Hepatocyte (in vitro differentiated cells): ENCODE measurements around the gene DHDH. TPM values are rescaled to one million over a fixed set of nuclear protein-coding genes. Genes with fewer than 3 reads are reported as not detected.

ENCODE experiments used
- DNase-seq: peaks from one replicate; pipeline ENCODE4 v3.0.0-alpha.2; 2016; ENCODE audit warnings: low spot score
- H2AFZ ChIP-seq: fragments of 200-600 bp; sonication (generic); 2 replicates; pipeline ENCODE4 v1.6.0; 2016; ENCODE audit warnings: antibody characterized with exemption, mild to moderate bottlenecking
- H3K27ac ChIP-seq: fragments of 200-600 bp; sonication (generic); 2 replicates; pipeline ENCODE4 v1.5.1; 2016; ENCODE audit warnings: mild to moderate bottlenecking
- H3K27me3 ChIP-seq: fragments of 200-600 bp; sonication (generic); 2 replicates; pipeline ENCODE4 v1.6.1; 2016
- H3K36me3 ChIP-seq: fragments of 200-600 bp; sonication (generic); replicated peaks from 2 replicates; pipeline ENCODE4 v1.5.1; 2016; ENCODE audit warnings: low read depth; ENCODE audit not compliant: insufficient read depth
- H3K4me1 ChIP-seq: fragments of 200-600 bp; sonication (generic); 2 replicates; pipeline ENCODE4 v1.5.1; 2016; ENCODE audit warnings: mild to moderate bottlenecking, moderate library complexity; ENCODE audit not compliant: insufficient read depth
- H3K4me2 ChIP-seq: fragments of 200-600 bp; sonication (generic); 2 replicates; pipeline ENCODE4 v1.6.0; 2016
- H3K4me3 ChIP-seq: fragments of 200-600 bp; sonication (generic); 2 replicates; pipeline ENCODE4 v1.5.1; 2016; ENCODE audit warnings: mild to moderate bottlenecking
- H3K79me2 ChIP-seq: fragments of 200-600 bp; sonication (generic); 2 replicates; pipeline ENCODE4 v1.6.0; 2017; ENCODE audit warnings: mild to moderate bottlenecking
- H3K9me2 ChIP-seq: fragments of 200-600 bp; sonication (generic); replicated peaks from 2 replicates; pipeline ENCODE4 v1.6.0; 2017; ENCODE audit warnings: mild to moderate bottlenecking; ENCODE audit not compliant: insufficient read depth
- H3K9me3 ChIP-seq: fragments of 200-600 bp; sonication (generic); 2 replicates; pipeline ENCODE4 v1.5.1; 2016; ENCODE audit warnings: low read depth, mild to moderate bottlenecking
- H4K20me1 ChIP-seq: fragments of 200-600 bp; sonication (generic); 2 replicates; pipeline ENCODE4 v1.6.0; 2016; ENCODE audit warnings: mild to moderate bottlenecking; ENCODE audit not compliant: insufficient read depth, poor library complexity, severe bottlenecking
- EZH2 ChIP-seq: fragments of 200-600 bp; sonication (generic); IDR thresholded peaks from 2 replicates; pipeline ENCODE4 v1.6.1; 2016; ENCODE audit warnings: antibody characterized with exemption, mild to moderate bottlenecking, borderline replicate concordance
- EZH2phosphoT487 ChIP-seq: fragments of 200-600 bp; sonication (generic); IDR thresholded peaks from one replicate; pipeline ENCODE4 v1.6.1; 2018; ENCODE audit warnings: antibody characterized with exemption, mild to moderate bottlenecking, low read depth, moderate library complexity; ENCODE audit not compliant: unreplicated experiment, severe bottlenecking
- WGBS: methylation state at CpG from one replicate; pipeline ENCODE4 v1.1.6; 2016; ENCODE audit warnings: low lambda C conversion rate; ENCODE audit errors: missing lambda C conversion rate; 5-methylcytosine and 5-hydroxymethylcytosine counted together
- polyA plus RNA-seq: library from polyadenylated mRNA; unstranded; fragments of >200 nt; fragmentation: Nextera tagmentation; extraction: Ambion mirVana; gene quantifications from 2 replicates; pipeline ENCODE4 v1.2.1, GENCODE V29; 2016
- total RNA-seq: library from RNA; depleted of rRNA; stranded (reverse); fragments of >200 nt; gene quantifications from 2 replicates; pipeline ENCODE4 v1.2.3, GENCODE V29; 2014
- TF ChIP-seq, protein P1 (sequence below): fragments of 200-600 bp; sonication (generic); IDR thresholded peaks from 2 replicates; pipeline ENCODE4 v1.5.1; 2016; ENCODE audit warnings: antibody characterized with exemption, mild to moderate bottlenecking; ENCODE audit not compliant: poor library complexity

DHDH gene
- total and polyA plus RNA-seq, 2 experiments from 2014 or later, result 2.9 to 3.7 TPM

- Histone ChIP-seq H3K36me3 (no peaks in the 10 kb centered on the region), H3K27me3 (no peaks in the 10 kb centered on the region), H3K27ac (no peak overlapping the region), H3K79me2 (no peaks in the 10 kb centered on the region), H3K4me1 (no peaks in the 10 kb centered on the region), H3K9me2 (no peaks in the 10 kb centered on the region), H3K9me3 (no peaks in the 10 kb centered on the region), H4K20me1 (no peaks in the 10 kb centered on the region), H3K4me2 (no peak overlapping the region), H2AFZ (no peak overlapping the region), H3K4me3 (no peak overlapping the region)
- WGBS, result 84% methylated on average over 15 of the region's 15 CpGs
- TF ChIP-seq EZH2 (no peak), EZH2phosphoT487 (no peak)
- TF ChIP-seq, protein P1, sequence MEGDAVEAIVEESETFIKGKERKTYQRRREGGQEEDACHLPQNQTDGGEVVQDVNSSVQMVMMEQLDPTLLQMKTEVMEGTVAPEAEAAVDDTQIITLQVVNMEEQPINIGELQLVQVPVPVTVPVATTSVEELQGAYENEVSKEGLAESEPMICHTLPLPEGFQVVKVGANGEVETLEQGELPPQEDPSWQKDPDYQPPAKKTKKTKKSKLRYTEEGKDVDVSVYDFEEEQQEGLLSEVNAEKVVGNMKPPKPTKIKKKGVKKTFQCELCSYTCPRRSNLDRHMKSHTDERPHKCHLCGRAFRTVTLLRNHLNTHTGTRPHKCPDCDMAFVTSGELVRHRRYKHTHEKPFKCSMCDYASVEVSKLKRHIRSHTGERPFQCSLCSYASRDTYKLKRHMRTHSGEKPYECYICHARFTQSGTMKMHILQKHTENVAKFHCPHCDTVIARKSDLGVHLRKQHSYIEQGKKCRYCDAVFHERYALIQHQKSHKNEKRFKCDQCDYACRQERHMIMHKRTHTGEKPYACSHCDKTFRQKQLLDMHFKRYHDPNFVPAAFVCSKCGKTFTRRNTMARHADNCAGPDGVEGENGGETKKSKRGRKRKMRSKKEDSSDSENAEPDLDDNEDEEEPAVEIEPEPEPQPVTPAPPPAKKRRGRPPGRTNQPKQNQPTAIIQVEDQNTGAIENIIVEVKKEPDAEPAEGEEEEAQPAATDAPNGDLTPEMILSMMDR, result no peak
- DNase-seq, result no peak
Measured at GRCh38 chr19:48928164-48929025, 5.1 kb upstream of the DHDH start.

- H3K9me2 ChIP-seq, result no peaks in the 10 kb centered on the region
- H3K4me1 ChIP-seq, result peaks cover 7% of the 10 kb centered on the region
- H3K27ac ChIP-seq, result no peak overlapping the region
- DNase-seq, result no peak
- H3K4me2 ChIP-seq, result no peak overlapping the region
- no peaks in the 10 kb centered on the region for H3K79me2 ChIP-seq
- 90% methylated on average over 18 of the region's 19 CpGs for WGBS
- H3K9me3 ChIP-seq, result no peaks in the 10 kb centered on the region
- H4K20me1 ChIP-seq, result no peaks in the 10 kb centered on the region
- no peaks in the 10 kb centered on the region for H3K36me3 ChIP-seq
- TF ChIP-seq EZH2 (no peak), EZH2phosphoT487 (no peak)
- TF ChIP-seq, protein P1, result no peak
- no peak overlapping the region for H2AFZ ChIP-seq
- no peaks in the 10 kb centered on the region for H3K27me3 ChIP-seq
- no peak overlapping the region for H3K4me3 ChIP-seq
Measured at GRCh38 chr19:48934837-48935236, 1.3 kb downstream of the DHDH start.

DNA sequence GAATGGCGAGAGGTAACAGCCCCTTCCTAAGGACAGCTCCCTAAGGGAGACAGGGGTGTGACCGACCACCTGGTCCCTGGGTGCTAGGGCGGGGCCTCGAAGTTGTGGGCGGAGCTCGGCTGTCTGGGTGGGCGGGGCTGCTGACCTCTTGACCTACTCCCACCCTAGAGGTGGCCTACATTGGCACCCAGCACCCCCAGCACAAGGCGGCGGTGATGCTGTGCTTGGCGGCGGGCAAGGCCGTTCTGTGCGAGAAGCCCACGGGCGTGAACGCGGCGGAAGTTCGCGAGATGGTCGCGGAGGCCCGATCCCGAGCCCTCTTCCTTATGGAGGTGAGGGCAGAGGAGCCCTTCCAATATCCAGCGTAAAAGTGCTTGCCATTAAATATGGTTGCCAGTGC is 2.4 kb downstream of the DHDH start:
- no peaks in the 10 kb centered on the region for H3K36me3 ChIP-seq
- 97% methylated on average over 24 of the region's 25 CpGs for WGBS

More for the DNA sequence above, 2.4 kb downstream of the DHDH start:
- H3K9me2 ChIP-seq, result no peaks in the 10 kb centered on the region
- peaks cover 7% of the 10 kb centered on the region for H3K4me1 ChIP-seq
- H3K4me2 ChIP-seq, result no peak overlapping the region
- DNase-seq, result no peak
- H3K9me3 ChIP-seq, result no peaks in the 10 kb centered on the region
- no peak overlapping the region for H2AFZ ChIP-seq
- H4K20me1 ChIP-seq, result no peaks in the 10 kb centered on the region
- no peak overlapping the region for H3K4me3 ChIP-seq
- no peak overlapping the region for H3K27ac ChIP-seq
- no peaks in the 10 kb centered on the region for H3K27me3 ChIP-seq
- no peaks in the 10 kb centered on the region for H3K79me2 ChIP-seq
- TF ChIP-seq EZH2phosphoT487, result no peak
- TF ChIP-seq, protein P1, result no peak
- TF ChIP-seq EZH2, result no peak
